Skeletal muscle satellite cell (primary cell): ENCODE results near the gene FH.

Experiments used
- H3K27me3 ChIP-seq: 2 replicates; pipeline ENCODE4 v1.7.0; 2013; ENCODE audit warnings: low read length; ENCODE audit not compliant: control insufficient read depth, insufficient read depth
- H3K36me3 ChIP-seq: 2 replicates; pipeline ENCODE4 v1.7.0; 2013; ENCODE audit warnings: mild to moderate bottlenecking, control low read depth, low read length; ENCODE audit not compliant: insufficient read depth
- H3K4me1 ChIP-seq: 2 replicates; pipeline ENCODE4 v1.7.0; 2013; ENCODE audit warnings: low read length; ENCODE audit not compliant: control insufficient read depth, insufficient read depth
- H3K4me2 ChIP-seq: 2 replicates; pipeline ENCODE4 v1.7.0; 2013; ENCODE audit warnings: mild to moderate bottlenecking, low read length
- H3K4me3 ChIP-seq: 2 replicates; pipeline ENCODE4 v1.7.0; 2013; ENCODE audit warnings: low read length
- H3K9ac ChIP-seq: 2 replicates; pipeline ENCODE4 v1.7.0; 2013; ENCODE audit warnings: mild to moderate bottlenecking, low read depth, low read length, moderate library complexity
- H3K9me3 ChIP-seq: replicated peaks from 2 replicates; pipeline ENCODE4 v1.7.0; 2013; ENCODE audit warnings: mild to moderate bottlenecking, control low read depth, low read length

The FH gene

GRCh38 chr1:241475671-241476070 lies 43.9 kb downstream of the FH start:
- Histone ChIP-seq H3K4me1 (peaks cover 15% of the 10 kb centered on the region), H3K4me3 (no peak overlapping the region), H3K36me3 (no peaks in the 10 kb centered on the region), H3K27me3 (no peaks in the 10 kb centered on the region), H3K9me3 (no peaks in the 10 kb centered on the region), H3K4me2 (no peak overlapping the region), H3K9ac (no peak overlapping the region)

- Histone ChIP-seq H3K4me1 (peaks cover 18% of the 10 kb centered on the region), H3K4me3 (no peak overlapping the region), H3K9me3 (no peaks in the 10 kb centered on the region), H3K4me2 (no peak overlapping the region), H3K9ac (no peak overlapping the region), H3K36me3 (no peaks in the 10 kb centered on the region), H3K27me3 (no peaks in the 10 kb centered on the region)
Observed at GRCh38 chr1:241473026-241473425, 46.5 kb downstream of the FH start.

GRCh38 chr1:241470908-241471590 lies 48.5 kb downstream of the FH start:
- no peak overlapping the region for H3K4me3 ChIP-seq
- no peak overlapping the region for H3K9ac ChIP-seq
- H3K36me3 ChIP-seq: no peaks in the 10 kb centered on the region
- H3K4me1 ChIP-seq: peaks cover 18% of the 10 kb centered on the region
- no peaks in the 10 kb centered on the region for H3K27me3 ChIP-seq
- H3K9me3 ChIP-seq: no peaks in the 10 kb centered on the region
- H3K4me2 ChIP-seq: no peak overlapping the region

GRCh38 chr1:241470361-241470760 lies 49.2 kb downstream of the FH start:
- peaks cover 11% of the 10 kb centered on the region for H3K4me1 ChIP-seq
- H3K4me2 ChIP-seq: no peak overlapping the region
- H3K9ac ChIP-seq: no peak overlapping the region
- no peaks in the 10 kb centered on the region for H3K9me3 ChIP-seq
- H3K36me3 ChIP-seq: no peaks in the 10 kb centered on the region
- no peaks in the 10 kb centered on the region for H3K27me3 ChIP-seq
- no peak overlapping the region for H3K4me3 ChIP-seq

- no peak overlapping the region for H3K4me3 ChIP-seq
- H3K4me1 ChIP-seq: peaks cover 3% of the 10 kb centered on the region
- no peaks in the 10 kb centered on the region for H3K27me3 ChIP-seq
- no peaks in the 10 kb centered on the region for H3K36me3 ChIP-seq
- H3K9ac ChIP-seq: no peak overlapping the region
- H3K9me3 ChIP-seq: no peaks in the 10 kb centered on the region
- no peak overlapping the region for H3K4me2 ChIP-seq
Observed at GRCh38 chr1:241465673-241466072, 53.9 kb downstream of the FH start.

GRCh38 chr1:241464985-241465384 lies 54.6 kb downstream of the FH start:
- Histone ChIP-seq H3K4me3 (no peak overlapping the region), H3K36me3 (no peaks in the 10 kb centered on the region), H3K4me1 (no peaks in the 10 kb centered on the region), H3K9ac (no peak overlapping the region), H3K27me3 (no peaks in the 10 kb centered on the region), H3K4me2 (no peak overlapping the region), H3K9me3 (no peaks in the 10 kb centered on the region)

- Histone ChIP-seq H3K9me3 (no peaks in the 10 kb centered on the region), H3K36me3 (no peaks in the 10 kb centered on the region), H3K9ac (no peak overlapping the region), H3K27me3 (no peaks in the 10 kb centered on the region), H3K4me2 (no peak overlapping the region), H3K4me3 (no peak overlapping the region), H3K4me1 (no peaks in the 10 kb centered on the region)
Observed at GRCh38 chr1:241462391-241462790, 57.2 kb downstream of the FH start.

GRCh38 chr1:241460098-241460873 lies 59.3 kb downstream of the FH start:
- no peaks in the 10 kb centered on the region for H3K4me1 ChIP-seq
- no peaks in the 10 kb centered on the region for H3K27me3 ChIP-seq

GRCh38 chr1:241459186-241459802 lies 60.3 kb downstream of the FH start:
- H3K36me3 ChIP-seq: no peaks in the 10 kb centered on the region
- H3K9ac ChIP-seq: no peak overlapping the region
- no peaks in the 10 kb centered on the region for H3K27me3 ChIP-seq
- H3K4me3 ChIP-seq: no peak overlapping the region
- H3K4me2 ChIP-seq: no peak overlapping the region
- H3K9me3 ChIP-seq: no peaks in the 10 kb centered on the region
- no peaks in the 10 kb centered on the region for H3K4me1 ChIP-seq

More at GRCh38 chr1:241460098-241460873, 59.3 kb downstream of the FH start:
- Histone ChIP-seq H3K4me2 (no peak overlapping the region), H3K9ac (no peak overlapping the region), H3K9me3 (no peaks in the 10 kb centered on the region), H3K4me3 (no peak overlapping the region), H3K36me3 (no peaks in the 10 kb centered on the region)

- H3K36me3 ChIP-seq: no peaks in the 10 kb centered on the region
- no peaks in the 10 kb centered on the region for H3K27me3 ChIP-seq
- H3K4me1 ChIP-seq: no peaks in the 10 kb centered on the region
- H3K4me3 ChIP-seq: no peak overlapping the region
- no peaks in the 10 kb centered on the region for H3K9me3 ChIP-seq
- no peak overlapping the region for H3K4me2 ChIP-seq
- no peak overlapping the region for H3K9ac ChIP-seq
Observed at GRCh38 chr1:241457421-241457820, 62.1 kb downstream of the FH start.

GRCh38 chr1:241456743-241457142 lies 62.8 kb downstream of the FH start:
- Histone ChIP-seq H3K4me3 (no peak overlapping the region), H3K4me2 (no peak overlapping the region), H3K9ac (no peak overlapping the region), H3K27me3 (no peaks in the 10 kb centered on the region), H3K4me1 (no peaks in the 10 kb centered on the region), H3K36me3 (no peaks in the 10 kb centered on the region), H3K9me3 (no peaks in the 10 kb centered on the region)
